Measurements from ENCODE around the gene PRF1.
A peak's percentile ranks its signal among the peaks of the same experiment; 100 is the strongest.

PRF1 gene

GRCh38 chr10:70551466-70551865, 51.1 kb downstream of the PRF1 start:
- no peak for TF ChIP-seq CTCF (IDR thresholded peaks at IDR 0.05; ENCODE audit: low read depth, low read length)
- no peak overlapping the region for H3K4me3 ChIP-seq (ENCODE audit: low read depth, low read length)

- no peak for TF ChIP-seq CTCF (IDR thresholded peaks at IDR 0.05; ENCODE audit: low read depth, low read length)
- no peak overlapping the region for H3K4me3 ChIP-seq (ENCODE audit: low read depth, low read length)
Measured at GRCh38 chr10:70550459-70550858, 52.1 kb downstream of the PRF1 start.

GRCh38 chr10:70549962-70550458, 52.5 kb downstream of the PRF1 start:
- peak; percentile 79 for TF ChIP-seq CTCF (IDR thresholded peaks at IDR 0.05; ENCODE audit: low read depth, low read length)
- no peak overlapping the region for H3K4me3 ChIP-seq (ENCODE audit: low read depth, low read length)

- H3K4me3 ChIP-seq (ENCODE audit: low read depth, low read length): no peak overlapping the region
Measured at GRCh38 chr10:70549351-70549961, 53.1 kb downstream of the PRF1 start.

More at GRCh38 chr10:70549351-70549961, 53.1 kb downstream of the PRF1 start:
- no peak for TF ChIP-seq CTCF (IDR thresholded peaks at IDR 0.05; ENCODE audit: low read depth, low read length)
